ENCODE data around the gene ASB16.

Gene ASB16

DNA sequence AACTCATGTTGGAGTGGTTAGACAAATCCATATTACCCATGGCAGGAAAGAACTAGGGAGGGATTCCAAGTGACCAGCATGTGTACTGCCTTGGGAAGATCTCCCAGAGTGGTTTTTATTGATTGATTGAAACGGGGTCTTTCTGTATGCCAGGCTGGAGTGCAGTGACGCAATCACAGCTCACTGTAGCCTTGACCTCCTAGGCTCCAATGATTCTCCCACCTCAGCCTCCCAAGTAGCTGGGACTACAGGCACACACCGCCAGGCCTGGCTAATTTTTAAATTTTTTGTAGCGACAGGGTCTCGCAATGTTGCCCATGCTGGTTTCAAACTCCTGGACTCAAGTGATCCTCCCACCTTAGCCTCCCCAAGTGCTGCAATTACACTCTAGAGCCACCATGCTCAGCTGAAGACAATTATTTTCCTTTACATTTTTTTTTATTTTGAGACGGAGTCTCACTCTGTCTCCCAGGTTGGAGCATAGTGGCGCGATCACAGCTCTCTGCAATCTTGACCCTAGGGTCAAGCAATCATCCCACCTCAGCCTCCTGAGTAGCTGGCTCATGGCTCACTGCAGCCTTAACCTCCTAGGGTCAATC is 13.8 kb downstream of the ASB16 start:
- no peak for DNase-seq (ENCODE audit: low read depth)
- TF ChIP-seq, protein P1, sequence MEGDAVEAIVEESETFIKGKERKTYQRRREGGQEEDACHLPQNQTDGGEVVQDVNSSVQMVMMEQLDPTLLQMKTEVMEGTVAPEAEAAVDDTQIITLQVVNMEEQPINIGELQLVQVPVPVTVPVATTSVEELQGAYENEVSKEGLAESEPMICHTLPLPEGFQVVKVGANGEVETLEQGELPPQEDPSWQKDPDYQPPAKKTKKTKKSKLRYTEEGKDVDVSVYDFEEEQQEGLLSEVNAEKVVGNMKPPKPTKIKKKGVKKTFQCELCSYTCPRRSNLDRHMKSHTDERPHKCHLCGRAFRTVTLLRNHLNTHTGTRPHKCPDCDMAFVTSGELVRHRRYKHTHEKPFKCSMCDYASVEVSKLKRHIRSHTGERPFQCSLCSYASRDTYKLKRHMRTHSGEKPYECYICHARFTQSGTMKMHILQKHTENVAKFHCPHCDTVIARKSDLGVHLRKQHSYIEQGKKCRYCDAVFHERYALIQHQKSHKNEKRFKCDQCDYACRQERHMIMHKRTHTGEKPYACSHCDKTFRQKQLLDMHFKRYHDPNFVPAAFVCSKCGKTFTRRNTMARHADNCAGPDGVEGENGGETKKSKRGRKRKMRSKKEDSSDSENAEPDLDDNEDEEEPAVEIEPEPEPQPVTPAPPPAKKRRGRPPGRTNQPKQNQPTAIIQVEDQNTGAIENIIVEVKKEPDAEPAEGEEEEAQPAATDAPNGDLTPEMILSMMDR (conservative IDR thresholded peaks at IDR 0.05; ENCODE audit: low read depth, low read length), result no peak
- H3K4me3 ChIP-seq (ENCODE audit: low read depth, low read length), result no peak overlapping the region

DNA sequence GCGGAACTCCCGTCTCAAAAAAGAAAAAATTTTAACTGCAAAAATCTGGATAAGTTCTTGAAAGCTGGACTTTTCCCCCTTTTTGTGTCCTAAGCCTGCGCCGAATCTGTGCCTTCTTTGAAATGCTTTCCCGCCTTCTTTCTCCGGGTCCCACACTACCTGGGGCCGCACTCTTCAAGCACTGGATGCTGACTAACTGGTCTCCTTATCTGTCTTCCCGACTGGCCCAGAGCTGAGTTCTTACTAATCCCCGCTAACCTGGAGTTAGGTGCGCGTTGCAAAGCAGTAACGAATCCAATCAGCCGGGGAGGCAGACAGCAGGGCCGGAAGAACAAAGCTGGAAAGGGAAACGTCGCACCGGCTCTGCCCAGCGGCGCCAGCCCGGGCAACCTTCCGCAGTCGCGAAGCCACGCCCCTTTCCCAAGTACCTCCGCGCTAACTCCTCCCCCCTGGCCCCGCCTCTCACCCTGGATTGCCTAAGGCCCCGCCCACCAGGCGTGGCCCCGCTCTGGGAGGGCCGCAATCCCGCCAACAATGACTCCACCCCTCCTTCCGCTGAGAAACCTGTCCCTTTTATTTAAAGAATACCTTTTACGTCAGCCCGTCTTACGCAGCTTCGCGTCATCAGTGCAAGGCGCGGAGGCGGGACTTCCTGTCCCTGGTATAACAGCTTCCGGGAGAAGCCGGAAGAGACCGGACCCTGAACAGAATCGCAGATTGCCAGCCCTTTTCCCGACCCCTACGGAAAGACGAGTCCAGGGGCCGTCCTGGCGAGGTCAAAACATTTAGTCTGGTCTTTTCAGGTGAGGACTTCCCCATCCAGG is 16.0 kb downstream of the ASB16 start, which contains the start of gene TMUB2:
TMUB2 (plus strand) TSS at position 666 of the 824 bp plus-strand sequence. CDS start 737 bp downstream, outside the sequence.
- DNase-seq (ENCODE audit: low read depth), result peak; percentile 100
- peak within 1 kb of the TSS; percentile 99 for H3K4me3 ChIP-seq (ENCODE audit: low read depth, low read length)
- TF ChIP-seq, protein P1 (conservative IDR thresholded peaks at IDR 0.05; ENCODE audit: low read depth, low read length), result no peak

DNA sequence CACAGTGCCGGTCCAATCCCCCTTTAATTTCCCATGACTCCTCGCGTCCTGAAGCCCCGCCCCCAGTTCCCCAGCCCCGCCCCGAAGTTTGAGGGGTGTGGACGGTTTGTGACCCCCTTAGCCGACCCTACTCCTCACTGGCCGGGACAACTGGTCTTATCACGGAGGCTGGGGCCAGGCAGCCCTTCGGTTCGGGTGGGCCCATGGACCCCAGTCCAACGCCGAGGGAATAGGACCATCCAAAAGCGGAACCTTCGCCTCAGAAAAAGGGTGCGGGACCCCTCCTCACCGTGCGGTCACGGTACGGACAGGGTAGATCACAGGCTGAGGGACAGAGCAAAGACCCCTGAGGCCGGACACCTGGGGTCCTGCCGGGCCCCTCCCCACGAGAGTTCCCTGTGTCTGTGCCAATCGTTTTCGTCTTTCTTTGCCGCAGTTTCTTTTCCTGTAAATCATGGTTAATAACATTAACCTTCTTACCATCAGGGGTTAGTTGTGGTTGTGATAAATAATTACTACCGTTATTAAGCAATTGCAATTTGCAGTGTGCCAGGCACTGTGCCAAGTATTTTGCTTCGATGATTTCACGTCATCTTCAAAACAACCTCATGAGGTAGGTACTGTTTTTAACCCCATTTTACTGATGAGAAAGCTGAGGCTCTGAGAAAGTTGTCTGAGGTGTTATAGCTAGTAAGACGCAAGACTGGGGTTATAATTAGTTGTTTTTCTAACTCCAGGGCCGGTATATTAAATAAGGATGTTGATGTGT is 16.8 kb downstream of the ASB16 start:
- TF ChIP-seq, protein P1 (conservative IDR thresholded peaks at IDR 0.05; ENCODE audit: low read depth, low read length), result no peak
- peak overlapping the region; percentile 99 for H3K4me3 ChIP-seq (ENCODE audit: low read depth, low read length)
- peak; percentile 56 for DNase-seq (ENCODE audit: low read depth)

DNA sequence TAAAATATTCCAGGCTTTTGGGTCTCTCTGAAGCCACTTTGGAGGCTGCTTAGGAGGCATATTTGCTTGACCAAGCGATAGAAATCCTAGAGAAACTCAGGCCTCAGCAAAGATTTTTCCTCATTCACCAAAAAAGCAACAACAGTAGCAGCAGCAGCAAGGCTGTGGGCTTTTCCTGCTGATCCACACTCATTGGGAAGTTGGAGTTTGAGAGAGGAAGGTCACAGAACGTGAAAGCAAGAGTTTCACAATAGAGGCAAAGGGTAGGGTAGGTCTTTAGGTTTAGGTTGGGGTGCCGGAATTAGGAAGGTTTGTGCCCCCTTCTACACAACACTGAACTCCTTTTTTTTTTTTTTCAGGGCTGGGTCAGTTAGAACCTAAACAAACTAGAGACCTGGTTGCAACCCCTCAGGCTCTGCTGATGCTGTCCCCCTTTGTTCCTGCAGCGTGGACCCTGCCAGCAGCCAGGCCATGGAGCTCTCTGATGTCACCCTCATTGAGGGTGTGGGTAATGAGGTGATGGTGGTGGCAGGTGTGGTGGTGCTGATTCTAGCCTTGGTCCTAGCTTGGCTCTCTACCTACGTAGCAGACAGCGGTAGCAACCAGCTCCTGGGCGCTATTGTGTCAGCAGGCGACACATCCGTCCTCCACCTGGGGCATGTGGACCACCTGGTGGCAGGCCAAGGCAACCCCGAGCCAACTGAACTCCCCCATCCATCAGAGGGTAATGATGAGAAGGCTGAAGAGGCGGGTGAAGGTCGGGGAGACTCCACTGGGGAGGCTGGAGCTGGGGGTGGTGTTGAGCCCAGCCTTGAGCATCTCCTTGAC is 18.3 kb downstream of the ASB16 start:
- DNase-seq (ENCODE audit: low read depth), result no peak
- TF ChIP-seq, protein P1 (conservative IDR thresholded peaks at IDR 0.05; ENCODE audit: low read depth, low read length), result no peak
- H3K4me3 ChIP-seq (ENCODE audit: low read depth, low read length), result no peak overlapping the region

DNA sequence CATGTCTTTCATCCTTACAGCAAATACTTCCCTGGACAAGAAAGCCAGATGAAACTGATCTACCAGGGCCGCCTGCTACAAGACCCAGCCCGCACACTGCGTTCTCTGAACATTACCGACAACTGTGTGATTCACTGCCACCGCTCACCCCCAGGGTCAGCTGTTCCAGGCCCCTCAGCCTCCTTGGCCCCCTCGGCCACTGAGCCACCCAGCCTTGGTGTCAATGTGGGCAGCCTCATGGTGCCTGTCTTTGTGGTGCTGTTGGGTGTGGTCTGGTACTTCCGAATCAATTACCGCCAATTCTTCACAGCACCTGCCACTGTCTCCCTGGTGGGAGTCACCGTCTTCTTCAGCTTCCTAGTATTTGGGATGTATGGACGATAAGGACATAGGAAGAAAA is 20.0 kb downstream of the ASB16 start:
- TF ChIP-seq, protein P1 (conservative IDR thresholded peaks at IDR 0.05; ENCODE audit: low read depth, low read length), result no peak
- H3K4me3 ChIP-seq (ENCODE audit: low read depth, low read length), result no peak overlapping the region
- no peak for DNase-seq (ENCODE audit: low read depth)

DNA sequence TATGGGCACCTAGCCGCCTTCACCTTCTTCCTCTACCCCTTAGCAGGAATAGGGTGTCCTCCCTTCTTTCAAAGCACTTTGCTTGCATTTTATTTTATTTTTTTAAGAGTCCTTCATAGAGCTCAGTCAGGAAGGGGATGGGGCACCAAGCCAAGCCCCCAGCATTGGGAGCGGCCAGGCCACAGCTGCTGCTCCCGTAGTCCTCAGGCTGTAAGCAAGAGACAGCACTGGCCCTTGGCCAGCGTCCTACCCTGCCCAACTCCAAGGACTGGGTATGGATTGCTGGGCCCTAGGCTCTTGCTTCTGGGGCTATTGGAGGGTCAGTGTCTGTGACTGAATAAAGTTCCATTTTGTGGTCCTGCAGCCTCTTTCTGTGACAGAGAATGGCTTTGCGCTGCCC is 20.9 kb downstream of the ASB16 start:
- H3K4me3 ChIP-seq (ENCODE audit: low read depth, low read length), result no peak overlapping the region

More for the DNA sequence above, 20.9 kb downstream of the ASB16 start:
- TF ChIP-seq, protein P1 (conservative IDR thresholded peaks at IDR 0.05; ENCODE audit: low read depth, low read length), result no peak
- no peak for DNase-seq (ENCODE audit: low read depth)
